HG02840 (cell line): ENCODE results near the gene MVB12A.
A peak's percentile ranks its signal among the peaks of the same experiment; 100 is the strongest.

Source experiments
- ATAC-seq: cut with Tn5 transposase; IDR thresholded peaks from one replicate; pipeline ENCODE4 v1.9.1; 2021; ENCODE audit warnings: mild to moderate bottlenecking, moderate library complexity, moderate number of reproducible peaks; ENCODE audit not compliant: unreplicated experiment, low FRiP score

MVB12A gene

DNA sequence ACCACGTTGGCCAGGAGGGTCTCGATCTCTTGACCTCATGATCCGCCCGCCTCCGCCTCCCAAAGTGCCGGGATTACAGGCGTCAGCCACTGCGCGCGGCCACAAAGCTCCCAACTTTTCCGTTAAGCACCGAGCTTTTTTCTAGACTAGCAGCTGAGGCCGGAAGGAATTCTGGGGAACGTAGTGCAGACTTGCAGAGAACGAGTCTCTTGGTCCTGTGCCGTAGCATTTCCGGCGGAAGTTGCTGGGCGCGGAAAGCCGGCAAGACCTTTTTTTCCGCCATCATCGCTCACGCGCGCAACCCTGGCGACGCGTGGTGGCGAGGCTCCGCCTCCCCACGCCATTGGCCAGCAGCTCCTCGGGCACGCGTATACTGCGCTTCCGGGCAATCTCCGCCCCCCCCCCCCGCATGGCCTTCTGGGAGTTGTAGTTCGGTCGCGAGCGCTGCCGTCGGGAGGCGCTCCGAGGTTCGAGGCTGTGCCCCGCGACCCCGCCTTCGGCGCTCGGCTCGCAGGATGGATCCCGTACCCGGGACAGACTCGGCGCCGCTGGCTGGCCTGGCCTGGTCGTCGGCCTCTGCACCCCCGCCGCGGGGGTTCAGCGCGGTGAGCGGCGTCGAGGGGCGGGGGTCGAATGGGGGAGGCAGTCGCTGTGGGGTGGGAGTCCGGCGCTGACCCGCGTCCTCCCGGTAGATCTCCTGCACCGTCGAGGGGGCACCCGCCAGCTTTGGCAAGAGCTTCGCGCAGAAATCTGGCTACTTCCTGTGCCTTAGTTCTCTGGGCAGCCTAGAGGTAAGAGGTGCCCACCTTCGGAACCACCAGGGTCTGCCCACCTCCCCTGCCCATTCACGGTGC is at the start of gene MVB12A:
Gene MVB12A (plus strand): TSS at position 427 of the 854 bp plus-strand sequence. CDS start 89 bp downstream, at position 516.
- peak; percentile 90 for ATAC-seq

DNA sequence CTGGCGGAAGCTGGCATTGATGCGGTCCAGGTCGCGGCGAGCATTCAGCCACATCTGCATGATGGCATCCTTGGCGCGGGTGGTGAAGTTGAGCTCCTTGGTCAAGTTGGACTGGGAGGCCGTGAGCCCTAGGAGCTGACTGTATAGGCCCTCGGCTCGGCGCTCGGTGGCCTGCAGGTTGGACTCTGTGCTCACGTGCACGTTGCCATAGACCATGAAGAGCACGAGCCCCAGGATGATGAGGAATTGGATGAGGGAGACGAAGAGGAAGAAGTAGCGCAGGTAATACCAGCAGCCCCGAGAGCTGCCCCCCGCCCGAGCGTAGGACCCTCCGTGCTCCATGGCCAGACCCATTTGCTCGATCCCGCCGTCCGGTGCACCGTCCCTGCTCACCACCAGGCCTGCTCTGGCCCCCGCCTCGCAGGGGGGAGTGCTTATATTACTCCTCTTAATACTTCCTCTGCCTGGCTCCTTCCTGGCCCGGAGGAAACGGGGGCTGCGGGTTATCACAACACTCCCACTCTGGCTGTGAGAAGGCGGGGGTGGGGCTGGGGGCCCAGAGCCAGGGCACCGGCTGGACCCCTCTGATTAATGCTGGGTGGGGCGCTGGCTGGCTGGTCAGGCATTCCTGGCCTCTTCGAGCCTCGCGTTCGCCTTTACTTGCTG is 42.8 kb upstream of the MVB12A start, which contains the start of gene PLVAP:
Gene PLVAP (minus strand): TSS at position 408 of the 666 bp plus-strand sequence. CDS start 54 bp downstream, at position 354.
- no peak for ATAC-seq

- no peak for ATAC-seq
These were observed 41.6 kb upstream of the MVB12A start for GRCh38 chr19:17378271-17378670.

- no peak for ATAC-seq
These were observed 40.6 kb upstream of the MVB12A start for GRCh38 chr19:17379221-17379631.

GRCh38 chr19:17380426-17381138 is 39.3 kb upstream of the MVB12A start:
- no peak for ATAC-seq

GRCh38 chr19:17385878-17386611 is 33.8 kb upstream of the MVB12A start:
- ATAC-seq, result no peak

- ATAC-seq, result no peak
These were observed 30.6 kb upstream of the MVB12A start for GRCh38 chr19:17389288-17389687.

DNA sequence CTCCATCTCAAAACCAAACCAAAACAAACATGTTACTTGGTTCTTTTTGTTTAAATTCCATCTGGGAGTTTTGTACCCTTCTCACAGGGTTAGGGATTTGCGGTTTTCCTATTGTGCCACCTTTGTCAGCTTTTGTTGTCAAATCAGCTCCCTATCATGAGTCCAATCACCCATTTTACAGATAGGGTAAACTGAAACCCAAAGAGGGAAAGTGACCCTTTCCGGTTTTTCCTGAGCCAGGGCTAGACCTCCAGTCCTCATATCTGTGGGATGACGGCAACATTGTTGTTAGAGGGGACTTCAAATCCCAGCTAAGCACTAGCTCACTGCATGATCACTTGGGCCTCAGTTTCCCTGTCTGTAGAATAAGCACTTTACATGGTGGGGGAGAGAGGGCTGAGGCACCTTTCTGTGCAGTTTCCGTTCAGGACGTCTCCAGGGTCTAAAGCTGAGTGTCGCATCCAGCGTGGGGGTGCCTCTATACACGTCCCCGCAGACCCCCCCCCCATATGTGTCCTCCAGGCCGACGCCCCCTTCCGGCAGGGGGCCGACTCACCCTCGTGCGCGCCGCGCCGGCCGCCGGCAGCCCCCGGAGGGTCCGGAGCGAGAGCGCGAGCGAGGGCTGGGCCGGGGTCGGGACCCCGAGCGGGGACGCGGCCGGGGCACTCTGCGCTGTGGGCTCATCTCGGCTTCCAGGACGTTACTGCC is 29.7 kb upstream of the MVB12A start:
- no peak for ATAC-seq

DNA sequence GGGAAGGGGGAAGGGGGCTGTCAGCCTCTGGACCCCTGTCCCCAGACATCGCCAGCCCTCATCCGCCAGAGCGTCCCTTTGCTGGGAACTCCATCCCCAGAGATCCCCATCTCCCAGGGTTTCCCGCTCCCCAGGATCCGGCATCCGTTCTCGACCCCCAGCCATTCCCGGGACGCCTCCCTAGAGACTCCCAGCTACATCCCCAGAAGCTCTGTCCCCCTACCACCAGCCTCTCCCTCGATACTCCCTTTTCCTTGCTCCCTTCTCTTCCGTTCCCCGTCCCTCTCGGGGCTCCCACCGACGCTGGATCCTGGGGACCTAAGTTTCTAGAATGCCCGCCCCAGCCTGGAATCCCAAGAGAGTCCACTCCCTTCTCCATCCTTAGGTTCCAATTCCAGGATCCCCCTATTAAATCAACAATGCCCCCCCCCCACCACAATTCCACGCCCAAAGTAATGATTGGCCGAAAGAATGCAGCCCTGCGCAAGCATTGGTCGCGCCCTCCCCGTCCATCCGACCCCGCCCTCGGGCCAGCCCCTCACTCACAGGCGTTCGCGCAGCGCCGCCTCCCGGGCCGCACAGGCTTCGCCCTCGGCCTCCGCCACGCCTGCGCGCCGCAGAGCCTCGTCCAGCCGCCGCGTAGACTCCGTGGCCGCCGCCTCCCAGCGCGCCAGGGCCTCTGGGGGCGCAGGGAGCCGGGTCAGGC is 29.0 kb upstream of the MVB12A start:
- ATAC-seq, result peak; percentile 74

GRCh38 chr19:17391371-17392151 is 28.3 kb upstream of the MVB12A start:
- no peak for ATAC-seq

GRCh38 chr19:17393002-17393401 is 26.8 kb upstream of the MVB12A start:
- no peak for ATAC-seq

GRCh38 chr19:17393914-17394313 is 25.9 kb upstream of the MVB12A start, which contains the start of gene CCDC194:
TSS of gene CCDC194 (minus strand) at chr19:17394196. CDS start at chr19:17394158, 38 bp downstream.
- no peak for ATAC-seq

- no peak for ATAC-seq
These were observed 24.9 kb upstream of the MVB12A start for GRCh38 chr19:17394891-17395415.

- no peak for ATAC-seq
These were observed 20.8 kb upstream of the MVB12A start for GRCh38 chr19:17398902-17399527.

- ATAC-seq, result no peak
These were observed 18.2 kb upstream of the MVB12A start for GRCh38 chr19:17401628-17402027.

DNA sequence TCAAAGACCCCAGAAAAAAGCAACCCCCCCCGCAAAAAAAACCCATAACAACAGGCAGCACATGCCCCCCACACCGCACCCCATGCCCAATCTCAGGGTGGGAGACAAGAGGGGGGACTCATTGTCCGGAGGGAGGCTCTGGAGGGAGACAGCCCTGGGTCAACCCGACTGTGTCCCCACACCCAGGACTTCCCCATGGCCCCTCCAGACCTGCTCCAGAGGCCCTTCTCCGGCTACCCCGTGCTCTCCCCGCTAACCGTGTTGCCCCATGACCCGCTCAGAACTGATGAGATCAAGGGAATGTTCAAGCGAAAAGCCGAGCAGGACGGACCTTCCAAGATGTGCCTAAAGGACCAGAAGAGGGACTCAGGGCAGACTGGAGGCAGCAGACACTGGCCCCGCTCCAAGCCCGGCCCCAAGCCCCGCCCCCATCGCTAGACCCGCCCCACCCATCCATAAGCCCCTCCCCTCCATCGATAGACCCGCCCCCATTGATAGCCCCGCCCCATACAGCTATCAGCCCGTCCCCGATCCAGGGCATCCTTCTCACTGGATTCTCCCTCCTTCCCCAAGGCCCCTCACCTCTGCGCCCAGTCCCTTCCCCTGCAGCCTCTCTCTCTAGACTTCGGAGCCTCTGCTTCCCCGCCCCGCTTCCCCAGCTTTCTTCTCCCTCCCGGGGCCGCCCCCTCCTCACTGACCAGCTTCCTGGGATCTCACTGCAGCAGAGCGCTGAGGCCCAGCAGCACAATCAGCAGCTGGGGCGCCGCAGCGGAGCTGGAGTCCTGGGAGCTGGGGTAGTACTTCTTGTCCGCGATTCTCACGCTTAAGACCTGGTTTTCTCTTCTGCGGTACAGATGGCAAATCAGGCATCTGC is 16.6 kb upstream of the MVB12A start:
- no peak for ATAC-seq

- no peak for ATAC-seq
These were observed 15.8 kb upstream of the MVB12A start for GRCh38 chr19:17404015-17404414.
